WERI-Rb-1 (cell line): ENCODE measurements around the gene SLC35B2.

Experiments used
- DNase-seq: peaks from one replicate; pipeline ENCODE4 v3.0.0-alpha.2; 2020
- H3K27ac ChIP-seq: fragments of 250-450 bp; sonication (Bioruptor Pico); 2 replicates; pipeline ENCODE4 v1.5.1; 2020; ENCODE audit warnings: mild to moderate bottlenecking, moderate library complexity
- H3K27me3 ChIP-seq: fragments of 250-450 bp; sonication (Bioruptor Pico); 2 replicates; pipeline ENCODE4 v1.5.1; 2021; ENCODE audit warnings: mild to moderate bottlenecking, low read depth, moderate library complexity; ENCODE audit not compliant: insufficient read depth, severe bottlenecking
- H3K36me3 ChIP-seq: fragments of 250-450 bp; sonication (Bioruptor Pico); 2 replicates; pipeline ENCODE4 v1.5.1; 2020; ENCODE audit warnings: mild to moderate bottlenecking, moderate library complexity
- H3K4me3 ChIP-seq: 2 replicates; pipeline ENCODE4 v1.5.1; 2011; ENCODE audit warnings: low read depth, mild to moderate bottlenecking, control low read depth, low read length
- H3K9me3 ChIP-seq: fragments of 250-450 bp; sonication (Bioruptor Pico); 2 replicates; pipeline ENCODE4 v1.5.1; 2021; ENCODE audit warnings: mild to moderate bottlenecking, moderate library complexity; ENCODE audit not compliant: severe bottlenecking
- TF ChIP-seq, protein P1 (sequence below): IDR thresholded peaks from 2 replicates; pipeline ENCODE4 v1.5.1; 2011; ENCODE audit warnings: low read depth, mild to moderate bottlenecking, control low read depth, inconsistent platforms, low read length

The SLC35B2 gene

DNA sequence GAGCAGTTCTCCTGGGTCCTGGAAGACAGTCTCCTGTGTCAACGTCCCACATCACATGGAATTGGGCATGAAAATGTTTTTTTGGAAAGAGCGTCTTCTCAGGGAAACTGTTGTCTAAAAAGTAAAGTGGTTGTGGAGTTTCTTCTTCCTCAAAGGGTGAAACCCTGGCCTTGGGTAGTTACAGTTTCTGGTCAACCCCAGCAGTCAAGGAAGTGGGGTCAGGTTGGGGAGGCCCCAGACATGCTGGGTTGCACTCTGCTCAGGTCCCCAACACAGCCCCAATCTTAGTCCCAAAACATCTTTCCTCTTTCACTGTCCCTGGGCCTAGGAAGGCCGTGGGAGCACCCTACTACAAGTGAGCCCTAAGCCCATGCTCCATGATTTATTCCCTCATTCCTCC lies 9.0 kb upstream of the SLC35B2 start:
- no peak overlapping the region for H3K27ac ChIP-seq
- no peak for DNase-seq
- TF ChIP-seq, protein P1, sequence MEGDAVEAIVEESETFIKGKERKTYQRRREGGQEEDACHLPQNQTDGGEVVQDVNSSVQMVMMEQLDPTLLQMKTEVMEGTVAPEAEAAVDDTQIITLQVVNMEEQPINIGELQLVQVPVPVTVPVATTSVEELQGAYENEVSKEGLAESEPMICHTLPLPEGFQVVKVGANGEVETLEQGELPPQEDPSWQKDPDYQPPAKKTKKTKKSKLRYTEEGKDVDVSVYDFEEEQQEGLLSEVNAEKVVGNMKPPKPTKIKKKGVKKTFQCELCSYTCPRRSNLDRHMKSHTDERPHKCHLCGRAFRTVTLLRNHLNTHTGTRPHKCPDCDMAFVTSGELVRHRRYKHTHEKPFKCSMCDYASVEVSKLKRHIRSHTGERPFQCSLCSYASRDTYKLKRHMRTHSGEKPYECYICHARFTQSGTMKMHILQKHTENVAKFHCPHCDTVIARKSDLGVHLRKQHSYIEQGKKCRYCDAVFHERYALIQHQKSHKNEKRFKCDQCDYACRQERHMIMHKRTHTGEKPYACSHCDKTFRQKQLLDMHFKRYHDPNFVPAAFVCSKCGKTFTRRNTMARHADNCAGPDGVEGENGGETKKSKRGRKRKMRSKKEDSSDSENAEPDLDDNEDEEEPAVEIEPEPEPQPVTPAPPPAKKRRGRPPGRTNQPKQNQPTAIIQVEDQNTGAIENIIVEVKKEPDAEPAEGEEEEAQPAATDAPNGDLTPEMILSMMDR = no peak
- no peaks in the 10 kb centered on the region for H3K27me3 ChIP-seq
- peaks cover 3% of the 10 kb centered on the region for H3K36me3 ChIP-seq
- H3K9me3 ChIP-seq = no peaks in the 10 kb centered on the region
- H3K4me3 ChIP-seq = no peak overlapping the region

DNA sequence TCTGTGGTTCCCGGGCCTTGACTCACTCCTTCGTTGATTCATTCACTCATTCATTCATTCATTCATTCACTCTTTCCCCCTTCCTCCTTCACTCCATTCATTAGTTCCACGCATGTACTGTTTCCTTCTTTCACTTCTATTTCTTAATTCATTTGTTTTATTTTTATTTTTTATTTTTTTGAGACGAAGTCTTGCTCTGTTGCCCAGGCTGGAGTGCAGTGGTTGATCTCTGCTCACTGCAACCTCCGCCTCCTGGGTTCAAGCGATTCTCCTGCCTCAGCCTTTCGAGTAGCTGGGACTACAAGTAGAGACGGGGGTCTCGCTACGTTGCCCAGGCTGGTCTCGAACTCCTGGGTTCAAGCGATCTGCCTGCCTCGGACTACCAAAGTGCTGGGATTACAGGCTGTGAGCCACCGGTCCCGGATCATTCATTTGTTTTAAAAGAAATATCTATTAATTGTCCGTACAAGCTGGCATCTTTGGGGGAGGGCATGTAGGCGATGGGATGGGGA lies 8.4 kb upstream of the SLC35B2 start:
- H3K27me3 ChIP-seq = no peaks in the 10 kb centered on the region
- peak overlapping the region; percentile 8 for H3K27ac ChIP-seq
- peak overlapping the region; percentile 65 for H3K4me3 ChIP-seq
- DNase-seq = no peak
- peaks cover 8% of the 10 kb centered on the region for H3K36me3 ChIP-seq
- TF ChIP-seq, protein P1 = no peak
- no peaks in the 10 kb centered on the region for H3K9me3 ChIP-seq

DNA sequence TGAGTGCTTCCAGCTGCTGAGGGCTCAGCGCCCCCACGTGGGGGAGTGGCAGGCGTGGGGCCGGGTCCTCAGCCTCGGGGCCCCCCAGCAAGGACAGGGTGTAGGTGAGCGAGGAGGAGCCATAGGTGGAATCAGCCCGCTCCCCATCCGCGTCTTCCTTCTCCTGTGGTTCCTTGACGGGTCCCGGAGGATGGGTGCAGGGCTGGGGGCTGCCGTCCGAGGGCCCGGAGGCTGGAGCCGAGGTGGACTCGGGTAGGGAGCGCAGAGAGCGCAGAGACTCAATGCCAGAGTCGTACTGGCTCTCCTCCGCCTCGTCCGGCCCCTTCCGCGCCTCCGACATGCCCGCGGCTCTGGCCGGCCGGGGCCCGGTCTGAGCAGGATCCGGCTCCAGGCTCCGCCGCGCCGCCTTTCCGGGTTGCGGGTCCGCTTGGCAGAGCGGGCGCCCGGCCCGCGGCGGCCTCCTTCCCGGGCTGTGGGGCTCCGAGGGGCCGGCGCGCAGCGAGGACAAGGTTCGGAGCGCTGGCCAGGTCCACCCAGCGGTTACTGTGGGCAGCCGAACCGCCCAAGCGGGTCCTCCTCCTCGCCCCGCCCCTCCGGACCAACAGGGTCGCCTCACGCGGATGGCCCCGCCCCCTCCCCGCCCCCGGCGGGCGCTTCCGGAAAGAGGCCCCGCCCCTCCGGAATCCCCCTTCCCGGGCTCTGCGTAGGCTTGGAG lies 7.8 kb upstream of the SLC35B2 start, which contains the start of gene NFKBIE:
TSS of gene NFKBIE (minus strand) at position 545 of the 715 bp plus-strand sequence. CDS start at position 340, 205 bp downstream.
- Histone ChIP-seq H3K36me3 (peaks cover 9% of the 10 kb centered on the region), H3K9me3 (no peaks in the 10 kb centered on the region), H3K27ac (peak within 1 kb of the TSS; percentile 74), H3K27me3 (no peaks in the 10 kb centered on the region), H3K4me3 (peak within 1 kb of the TSS; percentile 65)
- TF ChIP-seq, protein P1 = peak; percentile 73
- peak; percentile 99 for DNase-seq

- Histone ChIP-seq H3K36me3 (peaks cover 16% of the 10 kb centered on the region), H3K9me3 (no peaks in the 10 kb centered on the region), H3K27ac (no peak overlapping the region), H3K27me3 (no peaks in the 10 kb centered on the region), H3K4me3 (peak overlapping the region; percentile 65)
- TF ChIP-seq, protein P1 = no peak
- DNase-seq = no peak
These were observed 7.1 kb upstream of the SLC35B2 start for GRCh38 chr6:44264154-44265006.

GRCh38 chr6:44263354-44264100 lies 6.2 kb upstream of the SLC35B2 start:
- TF ChIP-seq, protein P1 = no peak
- no peaks in the 10 kb centered on the region for H3K27me3 ChIP-seq
- H3K4me3 ChIP-seq = no peak overlapping the region
- H3K9me3 ChIP-seq = no peaks in the 10 kb centered on the region
- H3K27ac ChIP-seq = no peak overlapping the region
- no peak for DNase-seq
- H3K36me3 ChIP-seq = peaks cover 19% of the 10 kb centered on the region
